Ishikawa (cell line): ENCODE measurements around the gene FBXO3.

ENCODE experiments used
- CEBPB ChIP-seq: IDR thresholded peaks from 2 replicates; pipeline ENCODE4 v1.6.1; 2012
- CREB1 ChIP-seq: IDR thresholded peaks from 2 replicates; pipeline ENCODE4 v1.6.1; 2012; ENCODE audit warnings: low read depth
- EGR1 ChIP-seq: IDR thresholded peaks from 2 replicates; pipeline ENCODE4 v1.6.1; 2012
- EP300 ChIP-seq: IDR thresholded peaks from 2 replicates; pipeline ENCODE4 v1.6.1; 2012; ENCODE audit warnings: borderline replicate concordance
- FOXM1 ChIP-seq: IDR thresholded peaks from 2 replicates; pipeline ENCODE4 v1.6.1; 2012; ENCODE audit warnings: low read depth, borderline replicate concordance
- MAX ChIP-seq: IDR thresholded peaks from 2 replicates; pipeline ENCODE4 v1.6.1; 2012
- NFIC ChIP-seq: IDR thresholded peaks from 2 replicates; pipeline ENCODE4 v1.6.1; 2012
- RAD21 ChIP-seq: IDR thresholded peaks from 2 replicates; pipeline ENCODE4 v1.6.1; 2012; ENCODE audit warnings: low read depth
- REST ChIP-seq: IDR thresholded peaks from 2 replicates; pipeline ENCODE4 v1.6.1; 2012; ENCODE audit warnings: low read depth, mild to moderate bottlenecking
- TAF1 ChIP-seq: IDR thresholded peaks from 2 replicates; pipeline ENCODE4 v1.6.1; 2012; ENCODE audit warnings: low read depth, mild to moderate bottlenecking
- TCF12 ChIP-seq: IDR thresholded peaks from 2 replicates; pipeline ENCODE4 v1.6.1; 2012; ENCODE audit warnings: low read depth
- TEAD4 ChIP-seq: IDR thresholded peaks from 2 replicates; pipeline ENCODE4 v1.6.1; 2012
- YY1 ChIP-seq: IDR thresholded peaks from 2 replicates; pipeline ENCODE4 v1.6.1; 2012; ENCODE audit warnings: low read depth
- ZBTB7A ChIP-seq: IDR thresholded peaks from 2 replicates; pipeline ENCODE4 v1.6.1; 2012; ENCODE audit warnings: low read depth
- TF ChIP-seq, protein P1 (sequence below): IDR thresholded peaks from 2 replicates; pipeline ENCODE4 v1.6.1; 2012

The FBXO3 gene

GRCh38 chr11:33703788-33704187 lies 70.5 kb downstream of the FBXO3 start:
- TF ChIP-seq TAF1 = no peak
- no peak for TF ChIP-seq CEBPB
- no peak for TF ChIP-seq YY1
- TF ChIP-seq EP300 = no peak
- TF ChIP-seq REST = no peak
- no peak for TF ChIP-seq TEAD4
- no peak for TF ChIP-seq NFIC
- TF ChIP-seq RAD21 = no peak
- TF ChIP-seq TCF12 = no peak
- TF ChIP-seq ZBTB7A = no peak
- TF ChIP-seq, protein P1, sequence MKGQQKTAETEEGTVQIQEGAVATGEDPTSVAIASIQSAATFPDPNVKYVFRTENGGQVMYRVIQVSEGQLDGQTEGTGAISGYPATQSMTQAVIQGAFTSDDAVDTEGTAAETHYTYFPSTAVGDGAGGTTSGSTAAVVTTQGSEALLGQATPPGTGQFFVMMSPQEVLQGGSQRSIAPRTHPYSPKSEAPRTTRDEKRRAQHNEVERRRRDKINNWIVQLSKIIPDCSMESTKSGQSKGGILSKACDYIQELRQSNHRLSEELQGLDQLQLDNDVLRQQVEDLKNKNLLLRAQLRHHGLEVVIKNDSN = no peak
- TF ChIP-seq EGR1 = no peak
- no peak for TF ChIP-seq FOXM1
- TF ChIP-seq MAX = no peak
- no peak for TF ChIP-seq CREB1

DNA sequence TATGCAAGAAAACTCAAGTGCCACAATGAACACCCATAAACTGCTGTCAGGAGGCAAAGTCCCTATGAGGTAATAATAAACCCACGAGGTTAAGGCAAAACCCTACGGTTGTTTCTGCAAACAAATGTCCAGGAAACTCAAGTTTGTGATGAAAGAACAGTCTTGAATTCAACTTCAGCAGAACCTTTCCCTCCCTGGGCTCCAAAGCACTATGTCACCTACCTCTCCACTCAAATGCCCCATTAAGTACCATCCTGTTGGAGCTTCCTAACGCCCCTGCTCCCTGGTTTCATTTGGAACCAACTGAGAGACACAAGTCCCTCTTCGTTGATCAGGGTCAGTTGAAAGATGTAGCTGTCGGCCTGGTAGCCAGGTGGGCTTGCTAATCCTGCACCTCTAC lies 71.1 kb downstream of the FBXO3 start:
- TF ChIP-seq YY1 = no peak
- TF ChIP-seq EGR1 = no peak
- TF ChIP-seq, protein P1 = no peak
- no peak for TF ChIP-seq FOXM1
- TF ChIP-seq REST = no peak
- TF ChIP-seq TEAD4 = no peak
- TF ChIP-seq ZBTB7A = no peak
- no peak for TF ChIP-seq EP300
- TF ChIP-seq TAF1 = no peak
- no peak for TF ChIP-seq CEBPB
- TF ChIP-seq TCF12 = no peak
- TF ChIP-seq MAX = no peak

DNA sequence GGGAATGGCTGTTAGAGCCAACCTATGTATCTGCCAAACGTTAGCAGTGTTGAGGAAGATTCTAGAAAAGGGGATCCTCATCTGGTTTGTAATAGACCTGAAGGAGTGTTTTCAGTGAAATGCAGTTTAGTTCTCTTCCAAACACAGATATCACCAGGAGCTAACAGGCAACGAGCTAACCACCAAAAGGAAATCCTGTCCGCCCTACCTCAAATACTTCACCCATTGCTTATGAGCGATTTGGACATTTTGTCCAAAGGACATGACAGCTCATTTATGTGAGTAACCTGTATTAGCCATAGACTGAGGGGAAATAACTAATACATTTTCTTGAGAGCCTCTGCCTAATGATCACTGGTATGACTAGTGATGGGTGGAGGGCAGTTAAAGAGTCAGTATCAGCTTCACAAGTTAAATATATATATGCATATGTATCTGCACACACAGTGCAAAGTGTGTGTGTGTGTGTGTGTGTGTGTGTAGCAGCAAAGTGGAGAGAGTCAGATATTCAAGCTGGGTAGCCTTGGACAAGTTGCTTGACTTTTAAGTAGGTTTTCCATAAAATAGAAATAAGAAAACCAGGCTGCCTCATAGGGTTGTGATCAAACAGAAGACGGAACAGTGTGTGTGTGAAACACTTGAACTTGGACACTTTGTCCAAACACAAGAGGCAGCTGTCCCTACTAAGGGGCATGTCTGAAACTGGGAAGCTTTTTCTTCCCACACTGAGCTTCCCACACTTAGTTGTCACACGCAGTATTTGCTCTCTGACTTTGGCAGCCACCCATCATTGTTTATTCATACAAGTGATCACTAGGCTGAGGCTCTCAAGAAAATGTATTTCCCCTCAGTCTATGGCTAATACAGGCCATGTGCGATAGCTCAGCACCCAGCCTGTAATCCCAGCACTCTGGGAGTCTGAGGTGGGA lies 72.8 kb downstream of the FBXO3 start:
- TF ChIP-seq YY1 (no peak), EGR1 (no peak), CREB1 (no peak), RAD21 (no peak), MAX (no peak), CEBPB (no peak), ZBTB7A (no peak), TEAD4 (no peak), REST (no peak), TAF1 (no peak), FOXM1 (no peak), TCF12 (no peak), NFIC (no peak)
- TF ChIP-seq, protein P1 = no peak
